Thyroid gland (tissue), 4 donors: Measurements from ENCODE around the gene RFTN1. TPM values are rescaled to one million over a fixed set of nuclear protein-coding genes. Genes with fewer than 3 reads are reported as not detected.

Source experiments
- DNase-seq, 2 donors: peaks; one replicate each; pipeline ENCODE4 v3.0.0-alpha.2; 2019
- H3K27ac ChIP-seq, 3 donors: fragments of 200-600 bp; sonication (generic); 1 replicate in 2 of 3; 2 replicates in 1 of 3; pipeline ENCODE4 v1.5.1; 2016 to 2019; ENCODE audit warnings: mild to moderate bottlenecking in 1 of 3, moderate library complexity in 1 of 3
- H3K27me3 ChIP-seq: fragments of 200-600 bp; sonication (generic); one replicate; pipeline ENCODE4 v1.5.1; 2019
- H3K36me3 ChIP-seq, 2 donors: fragments of 200-600 bp; sonication (generic); one replicate each; pipeline ENCODE4 v1.5.1; 2016 to 2019
- H3K4me1 ChIP-seq, 2 donors: fragments of 200-600 bp; sonication (generic); one replicate each; pipeline ENCODE4 v1.5.1; 2017 to 2019
- H3K4me3 ChIP-seq, 3 donors: fragments of 200-600 bp; sonication (generic); replicated peaks in 1 of 3; 1 replicate in 2 of 3; 2 replicates in 1 of 3; pipeline ENCODE4 v1.5.1; 2016; ENCODE audit warnings: mild to moderate bottlenecking in 1 of 3
- H3K9me3 ChIP-seq: fragments of 200-600 bp; sonication (generic); one replicate; pipeline ENCODE4 v1.5.1; 2017
- POLR2A ChIP-seq, 2 donors: fragments of 450-650 bp; IDR thresholded peaks; one replicate each; pipeline ENCODE4 v1.6.1; 2017; ENCODE audit warnings: antibody characterized with exemption in 2 of 2, mild to moderate bottlenecking in 2 of 2, moderate library complexity in 1 of 2
- WGBS, 2 donors: methylation state at CpG; one replicate each; pipeline ENCODE4 v1.1.5; 2017; 5-methylcytosine and 5-hydroxymethylcytosine counted together
- intact Hi-C: fragments of 100-400 bp; cut with DNase I; formaldehyde crosslinking; loops from one replicate; pipeline ENCODE4 v1.15.1; 2023
- total RNA-seq, 4 donors: library from RNA; depleted of rRNA; stranded (reverse); fragments of >200 nt; gene quantifications; one replicate each; pipeline ENCODE4 v1.2.3, GENCODE V29; 2016
- TF ChIP-seq, protein P1 (sequence below), 6 experiments: fragments of 200-600 bp in 3 of 6; fragments of 450-650 bp in 3 of 6; sonication (generic) in 3 of 6; IDR thresholded peaks; one replicate each; pipeline ENCODE4 v1.5.1; 2016 to 2019; ENCODE audit warnings: antibody characterized with exemption in 6 of 6, mild to moderate bottlenecking in 2 of 6, inconsistent platforms in 1 of 6, moderate library complexity in 1 of 6

The RFTN1 gene
- total RNA-seq, 4 donors from 2014 or later: 110 to 239 (median 153) TPM

DNA sequence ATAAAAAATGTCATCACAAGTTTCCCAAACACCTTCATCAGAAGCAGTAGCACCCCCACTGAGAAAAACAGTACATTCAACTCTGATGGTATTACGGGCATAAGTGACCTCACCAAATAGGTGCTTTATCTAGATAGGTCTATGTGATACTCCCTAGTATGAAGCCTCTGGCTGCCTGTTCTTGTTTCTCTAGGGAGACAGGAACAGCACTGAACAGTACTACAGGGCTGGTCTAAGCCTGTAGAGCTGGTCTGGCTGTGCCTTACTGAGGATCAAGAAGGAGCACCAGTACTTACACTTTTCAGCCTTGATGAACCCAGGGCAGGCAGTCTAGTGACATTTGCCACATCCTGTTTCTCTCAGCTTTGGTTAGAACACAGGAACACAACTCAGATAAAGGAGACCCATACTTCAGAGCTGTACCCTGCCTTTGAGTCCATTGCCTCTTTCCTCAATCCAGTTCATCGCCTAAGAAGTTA, 212.6 kb downstream of the RFTN1 start:
- H3K4me3 ChIP-seq: no peak overlapping the region
- no peaks in the 10 kb centered on the region for H3K27me3 ChIP-seq
- H3K9me3 ChIP-seq: no peaks in the 10 kb centered on the region
- 44 to 47% methylated on average over 2 of the region's 2 CpGs for WGBS, 2 donors
- DNase-seq: peak in 1 of 2 donors; percentile 31
- peak overlapping the region; percentile 79 to 91 (median 80) for H3K27ac ChIP-seq
- TF ChIP-seq, protein P1, sequence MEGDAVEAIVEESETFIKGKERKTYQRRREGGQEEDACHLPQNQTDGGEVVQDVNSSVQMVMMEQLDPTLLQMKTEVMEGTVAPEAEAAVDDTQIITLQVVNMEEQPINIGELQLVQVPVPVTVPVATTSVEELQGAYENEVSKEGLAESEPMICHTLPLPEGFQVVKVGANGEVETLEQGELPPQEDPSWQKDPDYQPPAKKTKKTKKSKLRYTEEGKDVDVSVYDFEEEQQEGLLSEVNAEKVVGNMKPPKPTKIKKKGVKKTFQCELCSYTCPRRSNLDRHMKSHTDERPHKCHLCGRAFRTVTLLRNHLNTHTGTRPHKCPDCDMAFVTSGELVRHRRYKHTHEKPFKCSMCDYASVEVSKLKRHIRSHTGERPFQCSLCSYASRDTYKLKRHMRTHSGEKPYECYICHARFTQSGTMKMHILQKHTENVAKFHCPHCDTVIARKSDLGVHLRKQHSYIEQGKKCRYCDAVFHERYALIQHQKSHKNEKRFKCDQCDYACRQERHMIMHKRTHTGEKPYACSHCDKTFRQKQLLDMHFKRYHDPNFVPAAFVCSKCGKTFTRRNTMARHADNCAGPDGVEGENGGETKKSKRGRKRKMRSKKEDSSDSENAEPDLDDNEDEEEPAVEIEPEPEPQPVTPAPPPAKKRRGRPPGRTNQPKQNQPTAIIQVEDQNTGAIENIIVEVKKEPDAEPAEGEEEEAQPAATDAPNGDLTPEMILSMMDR (IDR thresholded peaks at IDR 0.05): no peak
- TF ChIP-seq POLR2A (IDR thresholded peaks at IDR 0.05): no peak
- H3K36me3 ChIP-seq: no peaks in the 10 kb centered on the region
- H3K4me1 ChIP-seq: peaks cover 52 to 56% of the 10 kb centered on the region in 2 donors
- intact Hi-C loops: no loop called here

DNA sequence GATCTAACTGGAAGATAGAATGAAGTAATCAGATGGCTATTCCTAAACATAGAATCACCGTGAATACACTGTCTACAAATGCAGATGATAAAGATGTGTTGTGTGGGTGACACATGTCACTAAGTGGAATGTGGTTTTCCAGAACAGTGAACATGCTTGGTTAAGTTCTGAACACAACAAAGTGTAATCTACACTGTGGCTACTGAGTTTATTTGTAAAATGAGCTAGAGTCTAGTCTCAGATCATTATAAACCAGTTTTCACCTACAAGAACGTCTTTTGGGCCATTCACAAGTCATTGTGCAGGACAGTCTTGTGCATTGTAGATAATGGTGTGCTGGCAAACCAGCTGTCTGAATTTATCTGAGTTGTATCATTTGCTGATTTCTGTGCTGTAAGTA, 213.2 kb downstream of the RFTN1 start:
- intact Hi-C loops: no loop called here
- peak overlapping the region; percentile 79 to 91 (median 80) for H3K27ac ChIP-seq
- H3K36me3 ChIP-seq: no peaks in the 10 kb centered on the region
- H3K27me3 ChIP-seq: no peaks in the 10 kb centered on the region
- 65 to 66% methylated on average over 2 of the region's 2 CpGs for WGBS, 2 donors
- H3K4me3 ChIP-seq: no peak overlapping the region
- TF ChIP-seq POLR2A (IDR thresholded peaks at IDR 0.05): no peak
- TF ChIP-seq, protein P1 (IDR thresholded peaks at IDR 0.05): no peak
- no peak for DNase-seq
- peaks cover 52 to 56% of the 10 kb centered on the region in 2 donors for H3K4me1 ChIP-seq
- no peaks in the 10 kb centered on the region for H3K9me3 ChIP-seq

DNA sequence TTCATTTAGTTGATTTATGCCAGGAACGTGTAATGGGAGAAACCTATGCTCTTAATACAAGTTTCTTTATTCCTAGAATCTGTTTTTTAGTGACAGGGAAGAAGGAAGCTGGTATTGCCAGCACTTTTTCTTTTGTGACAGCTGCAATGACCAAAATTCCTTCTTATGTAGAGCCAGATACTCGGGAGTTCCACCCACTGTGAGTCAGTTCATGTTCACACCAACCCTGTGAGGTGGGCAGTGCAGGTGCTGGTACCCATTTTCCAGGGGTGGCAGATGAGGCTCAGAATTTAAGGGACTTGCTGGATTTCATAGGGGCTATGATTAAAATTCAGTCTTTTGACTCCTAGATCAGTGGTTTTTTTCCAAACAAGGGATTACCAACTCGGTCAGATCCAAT, 213.8 kb downstream of the RFTN1 start:
- no peaks in the 10 kb centered on the region for H3K36me3 ChIP-seq
- H3K4me1 ChIP-seq: peaks cover 52 to 56% of the 10 kb centered on the region in 2 donors
- intact Hi-C loops: no loop called here
- WGBS, 2 donors: 58 to 59% methylated on average over 3 of the region's 3 CpGs
- no peak for DNase-seq
- H3K27ac ChIP-seq: peak overlapping the region; percentile 79 to 91 (median 80)
- no peak overlapping the region for H3K4me3 ChIP-seq
- TF ChIP-seq, protein P1 (IDR thresholded peaks at IDR 0.05): no peak
- no peak for TF ChIP-seq POLR2A (IDR thresholded peaks at IDR 0.05)
- H3K9me3 ChIP-seq: no peaks in the 10 kb centered on the region
- no peaks in the 10 kb centered on the region for H3K27me3 ChIP-seq

DNA sequence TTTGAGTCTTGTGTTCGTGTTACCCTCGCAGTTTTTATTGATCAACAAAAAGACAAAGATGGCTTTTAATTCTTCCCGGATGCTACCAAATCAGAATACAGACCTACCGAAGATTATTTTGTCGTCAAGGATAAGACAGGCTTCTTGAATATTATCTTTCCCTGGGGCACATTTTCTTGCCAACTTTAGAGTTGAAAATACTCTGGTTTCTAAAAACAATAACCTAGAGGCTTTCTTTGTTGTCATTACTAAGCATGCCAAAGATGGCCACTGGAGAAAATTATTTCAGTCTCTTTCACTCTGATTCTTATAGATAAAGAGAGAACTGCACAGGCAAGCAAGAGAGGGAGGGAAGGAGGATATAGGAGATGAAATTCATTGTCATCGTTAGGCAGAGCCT, 214.6 kb downstream of the RFTN1 start:
- Histone ChIP-seq H3K27ac (peak overlapping the region; percentile 79 to 91 (median 80)), H3K27me3 (no peaks in the 10 kb centered on the region), H3K9me3 (no peaks in the 10 kb centered on the region), H3K4me3 (no peak overlapping the region), H3K4me1 (peaks cover 48 to 56% of the 10 kb centered on the region in 2 donors), H3K36me3 (no peaks in the 10 kb centered on the region)
- 47 to 49% methylated on average over 6 of the region's 6 CpGs for WGBS, 2 donors
- intact Hi-C loops: no loop called here
- DNase-seq: no peak
- TF ChIP-seq, protein P1 (IDR thresholded peaks at IDR 0.05): no peak

DNA sequence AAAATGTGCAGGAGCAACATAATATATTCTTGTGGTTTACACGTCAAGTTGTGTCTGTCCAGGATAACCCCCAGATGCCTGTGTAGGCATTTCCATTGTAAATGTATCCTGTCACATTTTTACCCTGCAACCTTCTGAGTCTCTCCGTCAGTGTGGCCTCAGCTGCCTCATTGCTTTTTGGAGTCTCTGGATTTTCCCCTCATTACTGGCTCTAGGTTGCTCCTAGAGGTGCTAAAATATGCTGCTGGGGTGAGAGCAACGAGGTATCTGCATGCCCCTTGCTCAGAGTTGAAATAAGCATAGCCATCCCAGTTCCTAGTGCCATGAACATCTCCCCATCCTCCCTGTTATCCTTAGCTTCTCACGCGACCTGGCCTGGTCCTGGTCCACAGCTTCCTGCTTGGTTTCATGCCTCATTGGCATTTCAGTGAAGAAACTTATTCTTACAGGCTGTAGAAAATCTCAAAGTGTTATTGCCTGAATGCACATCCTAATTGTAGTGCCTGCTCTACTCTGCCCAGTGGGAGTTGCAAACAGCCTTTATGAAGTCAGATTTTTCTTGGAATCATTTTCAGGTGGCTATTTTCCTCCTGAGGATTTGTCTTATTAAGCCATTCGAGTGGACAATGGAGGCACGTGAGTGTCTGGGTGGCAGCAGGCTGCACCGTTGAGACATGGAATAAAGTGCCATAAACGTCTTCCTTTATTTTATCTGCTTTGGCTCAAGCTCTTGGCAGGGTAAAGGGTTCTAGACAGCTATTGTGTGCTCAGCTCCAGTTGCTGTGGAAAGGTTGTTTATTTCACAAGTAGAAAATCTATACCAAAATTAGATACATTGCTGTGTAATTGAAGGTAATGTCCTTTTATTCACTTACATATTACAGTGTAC, 215.3 kb downstream of the RFTN1 start:
- no peaks in the 10 kb centered on the region for H3K9me3 ChIP-seq
- no peaks in the 10 kb centered on the region for H3K27me3 ChIP-seq
- intact Hi-C loops: no loop called here
- WGBS, 2 donors: 32 to 45% methylated on average over 9 of the region's 9 CpGs
- no peak overlapping the region for H3K4me3 ChIP-seq
- H3K36me3 ChIP-seq: no peaks in the 10 kb centered on the region
- peak in 1 of 2 donors; percentile 36 for TF ChIP-seq POLR2A (IDR thresholded peaks at IDR 0.05)
- TF ChIP-seq, protein P1 (IDR thresholded peaks at IDR 0.05): no peak
- peaks cover 43 to 50% of the 10 kb centered on the region in 2 donors for H3K4me1 ChIP-seq
- peak overlapping the region; percentile 79 to 91 (median 80) for H3K27ac ChIP-seq
- peak; percentile 67 to 79 for DNase-seq
